A673 (cell line): ENCODE data around the gene NR2E1.

Experiments
- CTCF ChIP-seq: fragments of 300-800, 200-600 bp; sonication (generic); conservative IDR thresholded peaks from 2 replicates; pipeline ENCODE4 v1.5.1; 2017; ENCODE audit warnings: low read depth, mild to moderate bottlenecking, antibody characterized with exemption, low read length, moderate library complexity, mixed read lengths
- EZH2 ChIP-seq: fragments of 200-600 bp; sonication (generic); IDR thresholded peaks from 2 replicates; pipeline ENCODE4 v1.6.1; 2017; ENCODE audit warnings: borderline replicate concordance, low read depth, mild to moderate bottlenecking, mixed read lengths, antibody characterized with exemption, low read length; ENCODE audit not compliant: poor library complexity, severe bottlenecking

- TF ChIP-seq CTCF: no peak
- peak; percentile 94 for TF ChIP-seq EZH2
Measured at GRCh38 chr6:108164815-108165706, 761 bp upstream of the NR2E1 start.
